ENCODE data around the gene UBE2U. TPM values are rescaled to one million over a fixed set of nuclear protein-coding genes. Genes with fewer than 3 reads are reported as not detected.
"Not testable (repeated sequence)": the region's sequence is repeated elsewhere in the genome, so short reads cannot be mapped to it uniquely, and the experiment has no call there.

Gene UBE2U
- total RNA-seq, 1 donor from 2014 or later, result not detected

DNA sequence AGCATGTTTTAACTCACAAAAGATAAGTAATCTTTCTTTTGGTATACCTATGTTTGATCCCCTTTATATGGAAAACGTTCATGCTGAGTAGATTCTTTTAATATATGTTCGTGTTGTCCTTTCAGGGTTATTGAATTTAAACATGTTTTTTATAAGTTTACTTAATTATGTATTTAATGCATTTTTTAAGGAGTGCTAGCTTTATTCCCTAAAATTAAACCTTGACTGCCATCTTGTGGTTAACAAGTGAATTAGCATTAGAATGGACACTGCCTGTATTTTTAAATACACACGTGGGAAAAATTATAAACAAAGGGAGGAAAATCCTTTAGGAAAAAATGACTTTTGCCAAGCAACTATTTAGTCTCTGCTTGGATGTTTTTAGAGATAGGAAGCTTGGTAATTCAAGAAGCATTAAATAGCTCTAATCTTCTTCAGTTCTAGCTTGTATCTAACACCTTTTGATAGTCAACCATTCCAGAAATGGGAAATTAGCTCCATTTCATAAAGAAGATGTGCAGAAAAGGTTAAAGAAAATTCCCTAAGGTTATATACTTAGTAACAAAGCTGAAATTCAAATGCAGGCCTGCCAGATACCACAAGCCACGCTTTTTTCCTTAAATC, 43.0 kb downstream of the UBE2U start:
- Mint-ChIP-seq H3K4me3 (no peak overlapping the region), H3K27me3 (peaks cover 4% of the 10 kb centered on the region), H3K4me1 (ENCODE audit: unreplicated experiment) (peaks cover 36% of the 10 kb centered on the region), H3K9me3 (no peaks in the 10 kb centered on the region), H3K27ac (no peak overlapping the region), H3K36me3 (no peaks in the 10 kb centered on the region)
- TF ChIP-seq, protein P1, sequence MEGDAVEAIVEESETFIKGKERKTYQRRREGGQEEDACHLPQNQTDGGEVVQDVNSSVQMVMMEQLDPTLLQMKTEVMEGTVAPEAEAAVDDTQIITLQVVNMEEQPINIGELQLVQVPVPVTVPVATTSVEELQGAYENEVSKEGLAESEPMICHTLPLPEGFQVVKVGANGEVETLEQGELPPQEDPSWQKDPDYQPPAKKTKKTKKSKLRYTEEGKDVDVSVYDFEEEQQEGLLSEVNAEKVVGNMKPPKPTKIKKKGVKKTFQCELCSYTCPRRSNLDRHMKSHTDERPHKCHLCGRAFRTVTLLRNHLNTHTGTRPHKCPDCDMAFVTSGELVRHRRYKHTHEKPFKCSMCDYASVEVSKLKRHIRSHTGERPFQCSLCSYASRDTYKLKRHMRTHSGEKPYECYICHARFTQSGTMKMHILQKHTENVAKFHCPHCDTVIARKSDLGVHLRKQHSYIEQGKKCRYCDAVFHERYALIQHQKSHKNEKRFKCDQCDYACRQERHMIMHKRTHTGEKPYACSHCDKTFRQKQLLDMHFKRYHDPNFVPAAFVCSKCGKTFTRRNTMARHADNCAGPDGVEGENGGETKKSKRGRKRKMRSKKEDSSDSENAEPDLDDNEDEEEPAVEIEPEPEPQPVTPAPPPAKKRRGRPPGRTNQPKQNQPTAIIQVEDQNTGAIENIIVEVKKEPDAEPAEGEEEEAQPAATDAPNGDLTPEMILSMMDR (conservative IDR thresholded peaks at IDR 0.05), result peak; percentile 96
- DNase-seq (ENCODE audit: extremely low spot score, unreplicated experiment), result no peak

DNA sequence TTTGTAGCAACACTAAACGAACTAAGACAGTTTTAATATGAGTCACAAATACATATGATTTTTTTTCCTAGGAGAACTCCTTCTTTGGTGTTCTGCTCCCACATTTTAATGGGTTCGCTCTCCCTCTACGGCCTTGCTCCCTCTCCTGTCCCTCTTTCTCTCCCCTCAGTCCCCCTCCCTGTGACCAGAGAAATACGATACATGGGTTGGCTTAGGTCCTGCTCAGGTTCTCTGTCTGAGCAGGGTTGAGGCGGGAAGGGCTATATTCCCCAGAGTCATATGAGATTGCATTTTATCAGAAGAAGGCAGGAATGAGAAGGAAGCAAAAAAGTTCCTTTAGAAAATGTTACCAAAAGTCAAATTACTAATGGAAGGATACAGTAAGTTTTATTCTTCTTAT, 44.6 kb downstream of the UBE2U start:
- no peak for DNase-seq (ENCODE audit: extremely low spot score, unreplicated experiment)
- H3K9me3 Mint-ChIP-seq, result no peaks in the 10 kb centered on the region
- TF ChIP-seq, protein P1 (conservative IDR thresholded peaks at IDR 0.05), result no peak
- H3K27me3 Mint-ChIP-seq, result peaks cover 8% of the 10 kb centered on the region
- peaks cover 32% of the 10 kb centered on the region for H3K4me1 Mint-ChIP-seq (ENCODE audit: unreplicated experiment)
- H3K27ac Mint-ChIP-seq, result no peak overlapping the region
- no peak overlapping the region for H3K4me3 Mint-ChIP-seq
- H3K36me3 Mint-ChIP-seq, result no peaks in the 10 kb centered on the region

DNA sequence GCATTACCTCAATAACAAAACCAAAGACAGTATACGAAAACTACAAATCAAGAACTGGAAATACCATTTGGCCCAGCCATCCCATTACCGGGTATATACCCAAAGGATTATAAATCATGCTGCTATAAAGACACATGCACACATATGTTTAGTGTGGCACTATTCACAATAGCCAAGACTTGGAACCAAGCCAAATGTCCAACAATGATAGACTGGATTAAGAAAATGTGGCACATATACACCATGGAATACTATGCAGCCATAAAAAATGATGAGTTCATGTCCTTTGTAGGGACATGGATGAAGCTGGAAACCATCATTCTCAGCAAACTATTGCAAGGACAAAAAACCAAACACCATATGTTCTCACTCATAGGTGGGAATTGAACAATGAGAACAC, 47.0 kb downstream of the UBE2U start:
- not testable (repeated sequence) for H3K27me3 Mint-ChIP-seq; H3K9me3 Mint-ChIP-seq; H3K36me3 Mint-ChIP-seq; DNase-seq (ENCODE audit: extremely low spot score, unreplicated experiment); H3K4me3 Mint-ChIP-seq; H3K27ac Mint-ChIP-seq
- peaks cover 19% of the 10 kb centered on the region for H3K4me1 Mint-ChIP-seq (ENCODE audit: unreplicated experiment)

DNA sequence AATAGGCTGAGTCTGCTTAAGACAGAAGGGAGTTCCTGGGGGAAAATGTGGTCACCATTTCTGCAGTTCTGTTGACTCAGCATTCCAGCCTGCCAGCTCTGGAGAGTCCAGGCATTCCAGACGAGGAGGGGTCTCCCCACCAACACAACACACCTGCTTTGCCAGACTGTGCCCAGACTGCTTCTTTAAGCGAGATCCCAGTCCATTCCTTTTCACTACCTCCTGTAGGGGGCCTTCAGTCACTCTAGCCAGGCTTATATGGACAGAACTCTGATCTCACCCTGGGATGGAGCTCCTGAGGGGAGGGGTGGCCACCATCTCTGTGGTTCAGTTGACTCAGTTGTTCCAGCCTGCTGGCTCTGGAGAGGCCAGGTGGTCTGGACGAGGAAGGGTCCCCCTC, 48.5 kb downstream of the UBE2U start:
- Mint-ChIP-seq H3K4me3 (no peak overlapping the region), H3K9me3 (no peaks in the 10 kb centered on the region), H3K4me1 (ENCODE audit: unreplicated experiment) (peaks cover 15% of the 10 kb centered on the region), H3K27me3 (peaks cover 8% of the 10 kb centered on the region), H3K27ac (no peak overlapping the region), H3K36me3 (no peaks in the 10 kb centered on the region)
- TF ChIP-seq, protein P1 (conservative IDR thresholded peaks at IDR 0.05), result no peak
- DNase-seq (ENCODE audit: extremely low spot score, unreplicated experiment), result no peak

DNA sequence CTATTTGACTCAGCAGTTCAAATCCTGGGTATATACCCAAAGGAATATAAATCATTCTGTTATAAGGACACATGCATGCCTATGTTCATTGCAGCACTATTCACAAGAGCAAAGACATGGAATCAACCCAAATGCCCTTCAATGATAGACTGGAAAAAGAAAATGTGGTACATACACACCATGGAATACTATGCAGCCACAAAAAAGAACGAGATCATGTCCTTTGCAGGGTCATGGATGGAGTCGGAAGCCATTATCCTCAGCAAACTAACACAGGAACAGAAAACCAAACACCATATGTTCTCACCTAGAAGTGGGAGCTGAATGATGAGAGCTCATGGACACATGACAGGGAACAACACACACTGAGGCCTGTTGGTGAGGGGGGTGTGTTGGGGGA, 53.8 kb downstream of the UBE2U start:
- not testable (repeated sequence) for DNase-seq (ENCODE audit: extremely low spot score, unreplicated experiment); H3K4me3 Mint-ChIP-seq; H3K4me1 Mint-ChIP-seq (ENCODE audit: unreplicated experiment); H3K36me3 Mint-ChIP-seq; H3K27ac Mint-ChIP-seq; H3K27me3 Mint-ChIP-seq; H3K9me3 Mint-ChIP-seq

DNA sequence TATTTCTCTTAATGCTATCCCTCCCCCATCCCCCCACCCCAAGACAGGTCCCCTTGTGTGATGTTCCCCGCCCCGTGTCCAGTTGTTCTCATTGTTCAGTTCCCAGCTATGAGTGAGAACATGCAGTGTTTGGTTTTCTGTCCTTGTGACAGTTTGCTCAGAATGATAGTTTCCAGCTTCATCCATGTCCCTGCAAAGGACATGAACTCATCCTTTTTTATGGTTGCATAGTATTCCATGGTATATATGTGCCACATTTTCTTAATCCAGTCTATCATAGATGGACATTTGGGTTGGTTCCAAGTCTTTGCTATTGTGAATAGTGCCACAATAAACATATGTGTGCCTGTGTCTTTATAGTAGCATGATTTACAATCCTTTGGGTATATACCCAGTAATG, 55.0 kb downstream of the UBE2U start:
- H3K27me3 Mint-ChIP-seq; H3K4me1 Mint-ChIP-seq (ENCODE audit: unreplicated experiment); DNase-seq (ENCODE audit: extremely low spot score, unreplicated experiment); H3K9me3 Mint-ChIP-seq; H3K27ac Mint-ChIP-seq; H3K4me3 Mint-ChIP-seq; H3K36me3 Mint-ChIP-seq: not testable (repeated sequence)

DNA sequence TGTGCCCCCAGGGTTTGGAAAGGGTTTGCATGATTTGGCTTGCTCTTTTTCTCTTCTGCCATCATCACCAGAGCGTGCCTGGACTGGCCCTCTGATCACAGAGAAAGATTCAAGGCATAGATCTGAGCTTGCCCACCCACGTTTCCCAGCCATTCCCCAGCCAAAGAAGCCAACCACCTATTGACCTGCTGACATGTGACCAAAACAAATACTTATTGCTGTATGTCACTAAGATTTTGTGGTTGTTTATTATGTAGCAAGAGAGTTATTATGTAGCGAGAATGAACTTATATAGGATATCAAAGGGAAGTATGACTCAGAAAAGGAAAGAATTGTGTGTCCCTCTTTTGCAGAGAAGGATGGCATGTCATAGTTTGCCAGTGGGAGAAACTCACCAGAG, 59.9 kb downstream of the UBE2U start:
- no peak overlapping the region for H3K27ac Mint-ChIP-seq
- no peaks in the 10 kb centered on the region for H3K36me3 Mint-ChIP-seq
- peaks cover 4% of the 10 kb centered on the region for H3K27me3 Mint-ChIP-seq
- no peaks in the 10 kb centered on the region for H3K9me3 Mint-ChIP-seq
- DNase-seq (ENCODE audit: extremely low spot score, unreplicated experiment), result no peak
- H3K4me3 Mint-ChIP-seq, result no peak overlapping the region
- peaks cover 6% of the 10 kb centered on the region for H3K4me1 Mint-ChIP-seq (ENCODE audit: unreplicated experiment)
- TF ChIP-seq, protein P1 (conservative IDR thresholded peaks at IDR 0.05), result no peak

Measured in type B pancreatic cell (in vitro differentiated cells).